HS-5 (cell line): Measurements from ENCODE around the gene DCLK2.

Source experiments
- DNase-seq: peaks from one replicate; pipeline ENCODE4 v3.0.0-alpha.2; 2012; ENCODE audit warnings: low read depth

The DCLK2 gene

GRCh38 chr4:150070464-150071170 is 7.6 kb upstream of the DCLK2 start:
- no peak for DNase-seq

- DNase-seq: no peak
Measured at GRCh38 chr4:150072471-150072870, 5.8 kb upstream of the DCLK2 start.

GRCh38 chr4:150072906-150073714 is 5.1 kb upstream of the DCLK2 start:
- DNase-seq: peak; percentile 64

- no peak for DNase-seq
Measured at GRCh38 chr4:150074064-150074463, 4.2 kb upstream of the DCLK2 start.

GRCh38 chr4:150078579-150079080 is 385 bp downstream of the DCLK2 start:
- DNase-seq: no peak

- no peak for DNase-seq
Measured at GRCh38 chr4:150079081-150079581, 886 bp downstream of the DCLK2 start.

GRCh38 chr4:150080337-150080736 is 2.1 kb downstream of the DCLK2 start:
- DNase-seq: no peak

GRCh38 chr4:150080875-150081274 is 2.6 kb downstream of the DCLK2 start:
- no peak for DNase-seq

GRCh38 chr4:150082241-150082640 is 4.0 kb downstream of the DCLK2 start:
- no peak for DNase-seq

GRCh38 chr4:150087006-150087405 is 8.8 kb downstream of the DCLK2 start:
- DNase-seq: no peak

- DNase-seq: no peak
Measured at GRCh38 chr4:150089732-150090131, 11.5 kb downstream of the DCLK2 start.

- no peak for DNase-seq
Measured at GRCh38 chr4:150090836-150091235, 12.6 kb downstream of the DCLK2 start.

- DNase-seq: no peak
Measured at GRCh38 chr4:150094676-150095075, 16.4 kb downstream of the DCLK2 start.

GRCh38 chr4:150096625-150097024 is 18.4 kb downstream of the DCLK2 start:
- no peak for DNase-seq

GRCh38 chr4:150098214-150098613 is 20.0 kb downstream of the DCLK2 start:
- no peak for DNase-seq

GRCh38 chr4:150104404-150105027 is 26.3 kb downstream of the DCLK2 start:
- DNase-seq: no peak

GRCh38 chr4:150106886-150107285 is 28.6 kb downstream of the DCLK2 start:
- DNase-seq: no peak

GRCh38 chr4:150108691-150109090 is 30.4 kb downstream of the DCLK2 start:
- DNase-seq: no peak

- DNase-seq: no peak
Measured at GRCh38 chr4:150114641-150115040, 36.4 kb downstream of the DCLK2 start.

- DNase-seq: no peak
Measured at GRCh38 chr4:150115851-150116250, 37.6 kb downstream of the DCLK2 start.

GRCh38 chr4:150116506-150116905 is 38.3 kb downstream of the DCLK2 start:
- no peak for DNase-seq

- no peak for DNase-seq
Measured at GRCh38 chr4:150117094-150117493, 38.8 kb downstream of the DCLK2 start.

GRCh38 chr4:150117629-150118028 is 39.4 kb downstream of the DCLK2 start:
- no peak for DNase-seq
